ENCODE measurements around the gene NAV2.
"Not testable (repeated sequence)": the region's sequence is repeated elsewhere in the genome, so short reads cannot be mapped to it uniquely, and the experiment has no call there.

NAV2 gene

GRCh38 chr11:20067665-20068064 is 355.0 kb downstream of the NAV2 start:
- DNase-seq: no peak

GRCh38 chr11:20068691-20069090 is 356.1 kb downstream of the NAV2 start:
- no peak for DNase-seq

- no peak for DNase-seq
These were observed 357.8 kb downstream of the NAV2 start for GRCh38 chr11:20070459-20070858.

- no peak for DNase-seq
These were observed 363.0 kb downstream of the NAV2 start for GRCh38 chr11:20075627-20076026.

- DNase-seq: no peak
These were observed 366.2 kb downstream of the NAV2 start for GRCh38 chr11:20078846-20079245.

GRCh38 chr11:20080032-20080685 is 367.5 kb downstream of the NAV2 start:
- DNase-seq: no peak

- no peak for DNase-seq
These were observed 368.7 kb downstream of the NAV2 start for GRCh38 chr11:20081336-20081735.

GRCh38 chr11:20083877-20084276 is 371.2 kb downstream of the NAV2 start:
- not testable (repeated sequence) for DNase-seq

- DNase-seq: no peak
These were observed 372.5 kb downstream of the NAV2 start for GRCh38 chr11:20084921-20085814.

- no peak for DNase-seq
These were observed 373.3 kb downstream of the NAV2 start for GRCh38 chr11:20085918-20086317.

GRCh38 chr11:20087118-20087521 is 374.5 kb downstream of the NAV2 start:
- no peak for DNase-seq

- no peak for DNase-seq
These were observed 376.0 kb downstream of the NAV2 start for GRCh38 chr11:20088397-20089225.

GRCh38 chr11:20089367-20089766 is 376.7 kb downstream of the NAV2 start:
- no peak for DNase-seq

- no peak for DNase-seq
These were observed 377.4 kb downstream of the NAV2 start for GRCh38 chr11:20089796-20090653.

- no peak for DNase-seq
These were observed 378.2 kb downstream of the NAV2 start for GRCh38 chr11:20090654-20091374.

GRCh38 chr11:20093775-20094174 is 381.1 kb downstream of the NAV2 start:
- no peak for DNase-seq

GRCh38 chr11:20095189-20095588 is 382.6 kb downstream of the NAV2 start:
- DNase-seq: no peak

- DNase-seq: no peak
These were observed 384.9 kb downstream of the NAV2 start for GRCh38 chr11:20097319-20098221.

GRCh38 chr11:20099527-20099926 is 386.9 kb downstream of the NAV2 start:
- DNase-seq: no peak

GRCh38 chr11:20102397-20102796 is 389.8 kb downstream of the NAV2 start:
- DNase-seq: no peak

- no peak for DNase-seq
These were observed 390.6 kb downstream of the NAV2 start for GRCh38 chr11:20103281-20103680.
